NK-92 (cell line): ENCODE data around the gene KIF13A.
"Not testable (repeated sequence)": the region's sequence is repeated elsewhere in the genome, so short reads cannot be mapped to it uniquely, and the experiment has no call there.

Experiments
- DNase-seq: peaks from one replicate; lab custom pipeline; 2025; ENCODE audit not compliant: unreplicated experiment; lab: John Stamatoyannopoulos, UW

The KIF13A gene

DNA sequence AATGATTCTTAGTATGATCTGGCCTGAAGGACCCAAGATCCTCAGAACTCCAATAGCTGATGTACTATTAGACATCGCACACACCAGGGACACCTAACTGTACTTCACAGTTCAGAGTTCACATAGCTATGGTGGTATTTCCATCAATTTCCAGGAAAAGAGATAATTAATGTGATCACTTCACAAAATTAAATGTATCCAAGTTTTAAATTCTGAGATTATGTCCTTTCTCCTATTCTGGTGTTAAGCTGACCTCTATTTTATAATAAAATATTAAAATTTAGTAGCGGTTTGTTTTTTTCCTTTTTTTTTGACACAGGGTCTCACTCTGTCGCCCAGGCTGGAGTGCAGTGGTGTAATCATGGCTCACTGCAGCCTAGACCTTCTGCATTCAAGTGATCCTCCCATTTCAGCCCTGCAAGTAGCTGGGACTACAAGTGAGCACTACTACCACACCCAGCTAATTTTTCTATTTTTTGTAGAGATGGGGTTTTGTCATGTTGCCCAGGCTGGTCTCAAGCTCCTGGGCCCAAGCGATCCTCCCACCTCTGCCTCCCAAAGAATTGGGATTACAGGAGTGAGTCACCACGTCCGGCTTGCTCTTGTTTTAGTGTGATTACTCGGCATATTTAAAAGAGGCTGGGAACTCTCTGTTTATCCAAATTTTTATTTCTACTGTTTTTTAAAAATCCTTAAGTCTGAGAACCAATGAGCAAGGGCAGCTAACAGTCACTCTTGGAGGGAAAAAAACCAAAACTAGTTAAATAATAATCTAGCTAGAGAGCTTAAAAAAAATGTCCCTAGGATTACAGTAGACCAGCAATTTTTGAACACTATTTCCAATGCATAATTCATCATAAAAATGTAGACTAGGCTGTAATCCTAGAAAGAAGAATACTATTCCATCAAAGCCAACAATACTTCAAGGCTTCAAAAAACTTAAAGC is 16.0 kb downstream of the KIF13A start:
- DNase-seq, result no peak

DNA sequence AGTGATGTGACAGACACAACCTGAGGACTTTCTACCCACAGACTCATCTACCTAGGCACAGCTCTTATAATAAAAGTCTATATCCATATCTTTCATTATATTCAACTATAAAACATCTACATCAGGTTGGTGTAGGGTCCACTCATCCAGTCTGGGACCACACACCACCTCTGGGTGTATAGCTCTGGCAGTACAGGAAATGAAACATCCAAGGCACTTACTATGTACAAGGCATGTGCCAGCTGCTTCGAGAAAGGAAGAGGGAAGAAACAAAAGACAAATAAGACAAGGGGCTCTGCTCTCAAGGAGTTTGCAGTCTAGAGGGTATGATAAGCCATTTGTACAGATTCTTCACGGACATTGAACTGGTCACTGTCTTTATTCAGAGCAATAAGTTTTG is 18.6 kb downstream of the KIF13A start:
- DNase-seq, result no peak

DNA sequence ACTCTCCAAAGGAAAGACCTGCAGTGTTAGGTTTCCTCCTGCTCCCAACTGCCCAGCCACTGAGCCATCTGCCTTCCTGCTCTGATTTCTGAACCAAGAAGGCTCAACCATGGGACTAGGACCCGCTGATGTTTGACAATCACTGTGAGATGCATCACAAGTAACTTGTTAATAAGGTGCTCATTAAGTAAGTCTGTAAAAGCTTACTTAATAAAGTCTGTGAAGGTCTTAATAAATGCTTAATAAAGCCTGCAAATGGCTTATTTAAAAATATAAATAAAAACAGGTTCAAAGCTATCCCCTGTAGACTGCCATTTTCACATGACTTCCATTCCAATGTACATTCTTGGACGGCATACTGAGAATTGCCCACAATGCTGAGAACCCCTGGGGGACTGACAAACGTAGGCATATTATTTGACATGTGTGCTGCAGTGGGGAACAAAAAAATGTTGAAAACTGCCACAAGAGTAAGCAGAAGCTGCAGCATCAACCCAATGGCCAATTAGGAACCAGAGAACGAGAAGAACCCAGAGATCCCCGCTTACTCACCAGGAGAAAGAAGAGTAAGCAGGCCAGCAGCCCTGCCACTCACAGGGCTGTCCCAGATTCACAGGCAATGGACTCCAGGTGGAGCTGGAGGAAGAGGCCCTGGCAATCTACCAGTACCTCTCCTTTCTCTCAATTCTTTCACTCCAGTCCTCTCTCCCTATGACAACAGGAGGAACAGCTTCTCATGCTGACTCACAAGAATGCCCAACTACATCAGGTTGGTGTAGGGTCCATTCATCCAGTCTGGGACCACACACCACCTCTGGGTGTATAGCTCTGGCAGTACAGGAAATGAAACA is 19.5 kb downstream of the KIF13A start:
- DNase-seq, result no peak

DNA sequence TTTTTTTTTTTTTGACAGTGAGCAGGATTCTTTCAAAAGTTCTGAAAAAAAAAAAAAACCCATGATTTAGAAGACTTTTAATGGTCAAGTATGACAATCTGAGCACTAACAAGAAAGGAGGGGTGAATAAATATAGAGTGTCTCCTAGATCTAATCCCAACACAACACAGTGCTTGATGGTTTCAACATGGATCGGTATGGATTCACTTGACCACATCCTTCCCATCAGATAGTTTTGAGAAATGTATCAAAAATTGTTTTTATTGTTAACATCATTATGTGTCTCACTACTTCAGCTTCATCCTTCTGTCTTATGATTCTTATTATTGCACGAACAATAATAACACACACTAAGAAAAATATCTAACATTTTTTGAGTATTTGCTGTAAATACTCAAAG is 21.0 kb downstream of the KIF13A start:
- DNase-seq, result no peak

DNA sequence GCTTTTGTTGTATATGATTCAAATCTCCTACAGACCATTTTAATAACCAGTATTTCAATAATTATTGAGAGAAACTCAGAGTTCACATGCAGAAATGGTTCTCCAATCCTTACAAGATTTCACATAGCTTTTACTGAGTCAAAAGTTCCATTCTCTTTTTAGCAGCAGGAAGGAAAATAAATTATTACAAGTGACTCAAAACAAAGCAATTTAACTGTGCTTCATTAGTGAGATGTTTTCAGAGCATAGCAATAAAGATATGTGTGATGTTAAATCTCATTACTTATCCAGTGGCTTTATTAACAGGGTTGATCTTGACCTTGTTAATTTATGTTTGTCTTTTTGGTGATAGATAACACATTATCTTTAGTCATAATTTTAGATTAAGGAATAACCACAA is 22.0 kb downstream of the KIF13A start:
- no peak for DNase-seq

DNA sequence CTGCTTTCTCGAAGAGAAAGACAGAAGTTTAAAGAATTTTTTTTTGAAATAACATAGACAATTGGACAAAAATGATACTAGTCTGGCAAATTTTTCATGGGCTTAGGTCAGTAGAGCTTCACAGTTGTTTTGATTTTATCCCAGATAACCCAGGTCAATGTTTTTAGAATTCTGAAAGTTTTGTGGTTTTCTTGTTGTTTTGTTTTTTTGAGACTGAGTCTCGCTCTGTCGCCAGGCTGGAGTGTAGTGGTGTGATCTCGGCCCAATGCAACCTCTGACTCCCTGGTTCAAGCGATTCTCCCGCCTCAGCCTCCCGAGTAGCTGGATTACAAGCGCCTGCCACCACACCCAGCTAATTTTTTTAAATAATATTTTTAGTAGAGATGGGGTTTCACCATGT is 22.8 kb downstream of the KIF13A start:
- DNase-seq, result no peak

DNA sequence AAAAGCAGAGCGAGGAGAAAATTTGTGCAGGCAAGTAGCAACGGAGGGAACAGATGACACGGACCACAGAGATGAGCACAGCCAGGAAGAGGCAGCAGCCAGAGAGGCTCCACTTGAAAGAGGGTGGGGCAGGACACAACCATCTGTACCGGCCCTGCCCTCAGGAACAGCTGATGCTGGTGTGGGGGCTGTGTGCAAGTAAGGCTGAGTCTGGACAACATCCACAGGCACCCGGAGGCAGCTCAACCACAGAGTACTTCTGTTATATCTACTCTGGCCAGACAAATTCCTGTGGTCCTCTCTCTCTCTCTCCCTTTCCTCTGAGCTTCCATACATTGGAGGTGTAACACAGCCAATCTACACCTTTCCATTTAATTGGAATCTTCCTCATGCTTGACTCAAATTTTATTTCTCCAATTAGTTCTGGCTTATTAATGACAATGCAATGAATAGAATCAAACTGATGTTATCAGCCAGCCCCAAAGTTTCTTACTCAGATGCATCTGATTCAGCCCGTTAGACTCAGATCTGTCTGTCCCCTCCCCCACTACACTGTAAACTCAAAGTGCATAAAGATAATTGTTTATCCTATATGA is 24.9 kb downstream of the KIF13A start:
- DNase-seq, result no peak

DNA sequence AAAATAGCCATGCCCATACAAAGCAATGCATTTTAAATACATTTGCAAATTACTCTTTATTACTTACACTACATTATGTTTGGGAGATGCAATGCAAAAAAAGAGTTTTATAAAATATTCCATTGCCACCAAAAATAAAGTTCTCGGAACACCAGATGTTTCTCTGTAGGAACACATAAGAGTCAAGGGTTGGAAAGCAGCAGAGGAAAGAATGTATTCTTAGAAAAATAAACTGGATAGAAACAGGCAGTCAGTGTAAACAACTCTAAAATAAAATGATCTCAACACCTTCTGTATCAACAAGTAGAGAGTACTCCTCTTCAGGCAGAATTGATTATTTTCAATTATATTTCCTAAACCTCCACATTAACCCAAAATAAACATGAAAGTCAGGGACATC is 28.1 kb downstream of the KIF13A start:
- no peak for DNase-seq

DNA sequence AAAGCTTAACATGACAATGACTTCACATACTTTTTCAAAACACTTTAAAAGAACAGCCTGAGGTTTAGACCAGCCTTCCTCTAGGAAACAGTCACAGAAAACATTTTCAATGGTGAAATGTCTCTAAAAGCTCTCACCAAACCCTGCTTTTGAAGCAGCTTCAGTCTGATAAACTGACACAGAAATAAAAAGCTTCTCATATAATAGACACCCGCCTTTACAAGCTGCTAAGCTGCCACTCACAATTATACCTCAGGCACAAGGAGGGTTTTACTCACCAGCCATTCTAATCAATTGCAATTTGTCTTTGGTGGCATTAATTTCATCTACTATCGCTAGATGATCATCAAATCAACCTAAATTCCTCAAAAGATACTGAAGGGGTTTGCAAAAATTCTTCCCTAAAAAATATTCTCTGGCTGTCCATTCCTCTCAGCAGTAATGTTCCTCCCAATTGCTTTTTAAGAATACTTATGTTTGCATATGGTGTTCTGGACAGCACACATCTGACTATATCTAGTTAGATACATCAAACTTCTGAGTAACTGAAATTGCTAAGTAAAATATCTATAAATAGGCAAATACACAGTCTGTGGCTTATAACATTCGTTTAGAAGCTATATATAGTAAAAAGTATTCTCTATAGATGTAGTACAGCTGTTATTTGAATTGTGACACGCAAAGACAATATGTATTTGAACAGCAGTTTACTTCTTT is 29.4 kb downstream of the KIF13A start:
- DNase-seq, result no peak

DNA sequence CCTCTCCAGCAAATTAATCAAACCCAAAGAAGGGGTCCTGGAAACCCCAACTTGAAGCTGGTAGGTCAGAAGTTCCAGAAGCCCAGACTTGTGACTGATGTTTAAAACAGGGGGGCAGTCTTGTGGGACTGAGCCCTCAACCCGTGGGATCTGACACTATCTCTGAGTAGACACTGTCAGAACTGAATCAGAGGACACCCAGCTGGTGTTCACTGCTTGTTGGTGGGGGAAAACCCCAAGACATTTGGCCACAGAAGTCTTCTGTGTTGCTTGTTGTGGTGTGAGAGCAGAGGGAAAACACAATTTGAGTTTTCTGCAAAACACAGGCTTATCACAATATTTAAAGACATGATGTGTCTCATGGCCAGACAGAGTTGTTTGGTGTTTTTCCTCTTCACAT is 29.9 kb downstream of the KIF13A start:
- DNase-seq, result no peak

DNA sequence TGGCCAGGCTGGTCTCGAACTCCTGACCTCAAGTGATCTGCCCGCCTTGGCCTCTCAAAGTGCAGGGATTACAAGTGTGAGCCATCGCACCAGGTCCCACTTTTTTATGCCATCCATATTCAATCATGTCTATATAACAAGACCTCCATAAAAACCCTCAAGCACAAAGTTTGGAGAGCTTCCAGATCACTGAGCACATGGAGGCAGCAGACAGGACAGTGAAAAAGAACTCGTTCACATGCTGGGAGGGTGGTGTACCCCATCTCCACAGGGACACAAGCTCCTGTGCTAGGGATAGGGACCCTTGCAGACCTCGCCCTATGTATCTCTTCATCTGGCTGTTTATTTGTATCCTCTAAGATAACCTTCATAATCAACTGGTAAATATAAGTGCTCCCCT is 30.3 kb downstream of the KIF13A start:
- DNase-seq, result no peak

DNA sequence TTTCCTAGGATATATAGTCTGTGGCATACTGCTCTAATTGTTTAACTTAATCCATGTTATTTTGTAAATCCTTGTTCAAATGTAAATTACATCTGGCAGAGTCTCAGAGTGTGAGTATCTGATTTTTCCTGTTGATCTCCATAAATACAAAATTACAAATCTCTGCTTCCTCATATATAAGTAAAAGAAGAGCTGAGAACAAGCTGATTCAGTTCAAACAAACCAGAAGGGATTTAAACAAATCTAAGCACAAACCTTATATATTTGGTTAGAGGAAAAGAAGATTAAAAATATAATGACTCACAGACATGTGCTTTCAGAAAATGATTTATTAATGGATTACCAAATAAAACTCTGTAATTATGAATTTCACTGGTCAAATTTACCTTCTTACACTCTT is 37.3 kb downstream of the KIF13A start:
- no peak for DNase-seq

DNA sequence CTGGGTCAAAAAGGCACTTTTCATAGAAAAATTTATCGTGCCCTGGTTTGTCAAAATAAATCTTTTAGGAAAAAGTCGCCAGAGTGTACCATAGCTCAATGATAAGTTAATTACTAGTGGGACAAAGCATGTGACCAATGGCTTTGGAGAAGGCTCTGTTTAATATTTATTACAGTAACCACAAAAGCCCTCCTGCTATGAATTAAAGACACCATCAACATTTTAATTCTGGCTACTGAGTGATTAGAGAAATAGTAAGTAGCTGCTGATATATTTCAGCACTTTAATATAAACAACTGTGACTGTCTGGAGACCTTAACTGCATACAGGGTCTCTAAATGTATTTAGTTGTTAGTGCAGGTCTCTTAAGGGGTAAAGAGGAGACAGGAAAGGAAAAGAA is 38.3 kb downstream of the KIF13A start:
- DNase-seq, result no peak

DNA sequence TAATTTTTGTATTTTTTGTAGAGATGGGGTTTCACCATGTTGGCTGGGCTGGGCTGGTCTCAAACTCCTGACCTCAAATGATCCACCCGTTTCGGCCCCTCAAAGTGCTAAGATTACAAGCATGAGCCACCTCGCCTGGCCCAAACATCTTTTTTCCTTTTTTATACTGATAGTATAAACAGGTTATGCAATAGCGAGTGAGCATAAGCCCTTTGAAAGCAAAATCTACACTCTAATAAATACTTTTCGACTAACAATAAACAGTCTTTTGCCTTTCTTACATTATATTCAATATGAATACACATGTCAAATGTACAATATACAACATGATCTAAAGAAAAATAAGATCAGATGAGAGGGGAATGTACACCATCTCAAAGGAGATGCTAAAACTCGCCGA is 38.7 kb downstream of the KIF13A start:
- no peak for DNase-seq

DNA sequence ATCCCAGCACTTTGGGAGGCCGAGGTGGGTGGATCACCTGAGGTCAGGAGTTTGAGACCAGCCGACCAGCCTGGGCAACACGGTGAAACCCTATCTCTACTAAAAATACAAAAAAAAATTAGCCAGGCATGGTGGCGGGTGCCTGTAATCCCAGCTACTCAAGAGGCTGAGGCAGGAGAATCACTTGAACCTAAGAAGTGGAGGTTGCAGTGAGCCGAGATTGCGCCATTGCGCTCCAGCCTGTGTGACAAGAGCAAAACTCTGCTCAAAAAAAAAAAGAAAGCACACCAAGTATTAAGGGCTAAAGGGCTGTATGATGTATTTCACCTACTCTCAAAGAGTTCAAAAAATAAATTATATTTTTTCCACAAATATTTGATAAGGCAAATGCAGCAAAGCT is 39.9 kb downstream of the KIF13A start:
- DNase-seq, result not testable (repeated sequence)

DNA sequence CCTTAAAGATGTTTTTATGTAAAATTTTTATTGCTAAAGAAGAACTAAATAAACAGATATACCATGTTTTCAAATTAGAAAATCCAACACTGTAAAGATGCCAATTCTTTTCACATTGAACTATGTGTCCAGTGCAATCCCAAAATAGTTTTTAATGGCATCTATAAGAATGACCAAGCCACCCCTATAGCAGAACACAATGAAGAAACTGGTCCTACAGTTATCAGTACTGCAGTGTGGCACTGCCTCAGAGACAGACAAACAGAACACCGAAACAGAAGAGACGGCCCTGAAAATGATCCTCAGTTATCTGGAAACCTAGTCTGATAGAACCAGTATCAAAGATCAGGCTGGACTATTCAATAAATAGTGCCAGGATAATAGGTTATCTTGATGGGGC is 41.9 kb downstream of the KIF13A start:
- no peak for DNase-seq

DNA sequence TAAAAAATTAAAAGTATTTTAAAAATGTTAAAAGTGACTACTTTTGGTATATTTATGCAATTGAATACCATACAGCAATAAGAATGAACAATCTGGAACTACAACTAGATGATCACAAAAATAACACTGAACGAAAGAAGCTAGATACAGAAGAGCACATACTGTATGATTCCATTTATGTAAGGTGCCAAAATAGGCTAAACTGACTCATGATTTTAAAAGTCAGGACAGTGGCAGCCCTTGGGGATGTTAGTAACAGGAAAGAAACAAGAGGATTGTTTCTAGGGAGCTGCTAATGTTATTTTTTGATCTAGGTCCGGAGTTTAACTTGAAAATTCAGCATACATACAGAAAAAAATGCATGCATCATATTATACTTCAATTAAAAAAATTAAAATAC is 42.3 kb downstream of the KIF13A start:
- DNase-seq, result no peak

DNA sequence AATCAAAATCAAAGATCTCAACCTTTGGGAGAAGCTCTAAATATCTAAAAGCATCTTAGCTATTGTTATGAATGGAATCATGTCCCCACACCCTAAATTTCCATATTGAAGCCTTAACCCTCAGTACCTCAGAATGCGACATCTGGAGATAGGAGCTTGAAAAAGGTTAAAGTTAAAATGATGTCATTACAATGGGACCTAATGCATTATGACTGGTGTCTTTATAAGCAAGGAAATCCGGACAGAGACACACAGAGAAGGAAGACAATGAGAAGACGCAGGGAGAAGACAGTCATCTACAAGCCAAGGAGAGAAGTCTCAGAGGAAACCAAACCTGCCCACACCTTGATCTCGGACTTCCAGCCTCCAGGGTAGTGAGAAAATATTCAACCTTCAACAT is 46.1 kb downstream of the KIF13A start:
- DNase-seq, result no peak

DNA sequence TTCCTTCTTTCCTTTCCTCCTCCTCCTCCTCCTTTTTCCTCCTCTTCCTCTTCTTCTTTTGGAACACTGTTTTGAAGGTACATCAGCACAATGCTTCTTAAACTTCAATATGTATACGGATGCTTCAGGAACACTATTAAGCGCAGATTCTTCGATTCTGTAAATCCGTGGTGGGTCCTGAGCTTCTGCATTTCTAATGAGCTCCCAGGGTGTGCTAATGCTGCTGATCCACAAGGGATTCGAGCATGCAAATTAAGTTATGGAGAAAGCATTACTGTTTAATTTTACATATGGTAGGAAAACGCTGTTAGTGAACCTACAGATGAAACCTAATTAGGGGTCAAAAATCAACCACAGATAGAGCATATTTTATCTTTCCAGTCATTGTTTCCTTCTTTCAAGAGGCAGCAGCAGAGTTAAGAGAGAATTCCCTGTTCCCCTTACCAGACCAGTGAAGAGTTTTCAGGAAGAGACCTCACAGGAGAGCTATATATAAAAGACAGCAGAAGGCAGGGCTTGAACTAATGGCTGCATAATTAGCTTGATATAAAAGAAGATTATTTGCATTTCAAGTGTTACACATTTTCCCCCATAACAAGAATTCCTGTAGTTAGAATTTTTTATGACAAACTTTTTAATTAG is 47.2 kb downstream of the KIF13A start:
- DNase-seq, result no peak

DNA sequence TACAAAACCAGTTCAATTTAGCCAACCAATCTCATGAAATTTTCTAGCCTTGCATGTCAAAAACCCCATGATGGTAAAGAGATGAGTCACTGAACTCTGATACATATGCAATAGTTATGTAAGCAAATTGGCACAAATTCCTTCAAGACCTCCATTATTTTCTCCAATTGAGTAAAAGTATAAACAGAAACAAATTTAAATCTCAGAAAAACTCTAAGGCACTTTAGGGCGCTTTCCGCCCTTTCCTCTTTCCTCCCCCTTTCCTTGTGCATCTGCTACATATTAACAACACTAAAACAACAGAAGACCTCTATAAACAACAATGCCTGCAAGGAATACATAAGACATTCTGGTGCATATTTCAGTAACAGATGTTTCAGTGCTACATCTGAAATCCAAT is 48.5 kb downstream of the KIF13A start:
- no peak for DNase-seq
